Ishikawa (cell line): ENCODE data around the gene ALDH1A2.

Experiments used
- CEBPB ChIP-seq: IDR thresholded peaks from 2 replicates; pipeline ENCODE4 v1.6.1; 2012
- CREB1 ChIP-seq: IDR thresholded peaks from 2 replicates; pipeline ENCODE4 v1.6.1; 2012; ENCODE audit warnings: low read depth
- EGR1 ChIP-seq: IDR thresholded peaks from 2 replicates; pipeline ENCODE4 v1.6.1; 2012
- EP300 ChIP-seq: IDR thresholded peaks from 2 replicates; pipeline ENCODE4 v1.6.1; 2012; ENCODE audit warnings: borderline replicate concordance
- FOXM1 ChIP-seq: IDR thresholded peaks from 2 replicates; pipeline ENCODE4 v1.6.1; 2012; ENCODE audit warnings: low read depth, borderline replicate concordance
- MAX ChIP-seq: IDR thresholded peaks from 2 replicates; pipeline ENCODE4 v1.6.1; 2012
- NFIC ChIP-seq: IDR thresholded peaks from 2 replicates; pipeline ENCODE4 v1.6.1; 2012
- RAD21 ChIP-seq: IDR thresholded peaks from 2 replicates; pipeline ENCODE4 v1.6.1; 2012; ENCODE audit warnings: low read depth
- REST ChIP-seq: IDR thresholded peaks from 2 replicates; pipeline ENCODE4 v1.6.1; 2012; ENCODE audit warnings: low read depth, mild to moderate bottlenecking
- TAF1 ChIP-seq: IDR thresholded peaks from 2 replicates; pipeline ENCODE4 v1.6.1; 2012; ENCODE audit warnings: low read depth, mild to moderate bottlenecking
- TCF12 ChIP-seq: IDR thresholded peaks from 2 replicates; pipeline ENCODE4 v1.6.1; 2012; ENCODE audit warnings: low read depth
- TEAD4 ChIP-seq: IDR thresholded peaks from 2 replicates; pipeline ENCODE4 v1.6.1; 2012
- YY1 ChIP-seq: IDR thresholded peaks from 2 replicates; pipeline ENCODE4 v1.6.1; 2012; ENCODE audit warnings: low read depth
- ZBTB7A ChIP-seq: IDR thresholded peaks from 2 replicates; pipeline ENCODE4 v1.6.1; 2012; ENCODE audit warnings: low read depth
- TF ChIP-seq, protein P1 (sequence below): IDR thresholded peaks from 2 replicates; pipeline ENCODE4 v1.6.1; 2012

The ALDH1A2 gene

GRCh38 chr15:58016581-58017175, 48.8 kb downstream of the ALDH1A2 start:
- TF ChIP-seq TAF1 (no peak), FOXM1 (no peak), TEAD4 (no peak), REST (no peak), TCF12 (no peak), EGR1 (no peak), YY1 (no peak), RAD21 (no peak), ZBTB7A (no peak)

- TF ChIP-seq TEAD4 (no peak), ZBTB7A (no peak), FOXM1 (no peak), EGR1 (no peak)
- TF ChIP-seq, protein P1, sequence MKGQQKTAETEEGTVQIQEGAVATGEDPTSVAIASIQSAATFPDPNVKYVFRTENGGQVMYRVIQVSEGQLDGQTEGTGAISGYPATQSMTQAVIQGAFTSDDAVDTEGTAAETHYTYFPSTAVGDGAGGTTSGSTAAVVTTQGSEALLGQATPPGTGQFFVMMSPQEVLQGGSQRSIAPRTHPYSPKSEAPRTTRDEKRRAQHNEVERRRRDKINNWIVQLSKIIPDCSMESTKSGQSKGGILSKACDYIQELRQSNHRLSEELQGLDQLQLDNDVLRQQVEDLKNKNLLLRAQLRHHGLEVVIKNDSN = no peak
Observed at GRCh38 chr15:58015565-58015964, 49.9 kb downstream of the ALDH1A2 start.

- TF ChIP-seq EP300 (no peak), REST (no peak), TEAD4 (no peak), ZBTB7A (no peak)
- TF ChIP-seq, protein P1 = no peak
Observed at GRCh38 chr15:58014470-58014869, 51.0 kb downstream of the ALDH1A2 start.

DNA sequence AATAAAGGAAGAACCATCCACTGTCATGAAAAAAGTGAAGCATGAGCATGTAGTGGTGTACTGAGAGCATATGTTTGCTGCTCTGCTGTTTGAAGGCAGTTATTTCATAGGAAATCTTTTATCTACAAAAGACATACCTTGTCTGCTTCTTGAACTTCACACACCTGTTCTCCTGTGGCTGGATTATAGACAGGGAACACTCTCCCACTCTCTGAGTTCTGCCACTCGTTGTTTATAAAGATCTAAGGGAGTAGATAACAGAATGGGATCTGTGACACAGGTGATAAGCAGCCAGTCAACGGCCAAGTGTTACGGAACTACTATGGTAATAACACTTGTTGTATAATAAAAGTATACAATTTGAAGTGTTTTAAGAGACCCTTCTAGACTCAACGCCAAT, 51.5 kb downstream of the ALDH1A2 start:
- TF ChIP-seq YY1 (no peak), NFIC (no peak), CREB1 (no peak), FOXM1 (no peak), TCF12 (no peak), CEBPB (no peak), TEAD4 (no peak), REST (no peak), MAX (no peak), RAD21 (no peak), ZBTB7A (no peak), TAF1 (no peak), EP300 (no peak), EGR1 (no peak)
- TF ChIP-seq, protein P1 = no peak

GRCh38 chr15:58010983-58011382, 54.5 kb downstream of the ALDH1A2 start:
- TF ChIP-seq EP300 = no peak
- no peak for TF ChIP-seq TEAD4
- TF ChIP-seq EGR1 = no peak
- no peak for TF ChIP-seq ZBTB7A
- no peak for TF ChIP-seq TCF12
- no peak for TF ChIP-seq REST
- TF ChIP-seq NFIC = no peak
- no peak for TF ChIP-seq RAD21
- TF ChIP-seq CEBPB = no peak
- no peak for TF ChIP-seq YY1
- TF ChIP-seq FOXM1 = no peak
